ENCODE measurements around the gene CABP5. TPM values are rescaled to one million over a fixed set of nuclear protein-coding genes. Genes with fewer than 3 reads are reported as not detected.
A peak's percentile ranks its signal among the peaks of the same experiment; 100 is the strongest.

Gene CABP5
- total RNA-seq, 5 donors from 2014 or later (not counting 1 experiment from before 2014, with no cell fraction given): not detected

DNA sequence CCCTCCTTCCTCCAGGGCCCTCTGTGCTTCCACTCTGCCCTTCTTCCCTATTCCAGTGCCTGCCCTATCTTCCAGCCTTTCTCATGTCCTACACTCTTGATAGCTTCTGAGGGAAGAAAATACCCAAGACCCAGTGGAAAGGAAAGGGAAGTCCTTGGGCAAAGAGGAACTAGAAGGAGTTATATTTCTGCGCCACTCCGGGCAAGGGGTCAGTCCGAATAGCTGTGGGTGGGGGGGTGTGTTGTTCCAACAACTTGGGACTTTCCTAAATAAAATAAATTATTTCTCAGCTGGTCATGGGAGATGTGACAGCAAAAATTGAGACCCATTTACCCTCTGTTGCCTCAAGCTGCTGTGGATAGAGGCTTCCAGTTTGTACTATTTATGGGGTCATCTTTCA lies 23.2 kb downstream of the CABP5 start:
- H3K27me3 Mint-ChIP-seq: peaks cover 33 to 53% of the 10 kb centered on the region in 2 donors

DNA sequence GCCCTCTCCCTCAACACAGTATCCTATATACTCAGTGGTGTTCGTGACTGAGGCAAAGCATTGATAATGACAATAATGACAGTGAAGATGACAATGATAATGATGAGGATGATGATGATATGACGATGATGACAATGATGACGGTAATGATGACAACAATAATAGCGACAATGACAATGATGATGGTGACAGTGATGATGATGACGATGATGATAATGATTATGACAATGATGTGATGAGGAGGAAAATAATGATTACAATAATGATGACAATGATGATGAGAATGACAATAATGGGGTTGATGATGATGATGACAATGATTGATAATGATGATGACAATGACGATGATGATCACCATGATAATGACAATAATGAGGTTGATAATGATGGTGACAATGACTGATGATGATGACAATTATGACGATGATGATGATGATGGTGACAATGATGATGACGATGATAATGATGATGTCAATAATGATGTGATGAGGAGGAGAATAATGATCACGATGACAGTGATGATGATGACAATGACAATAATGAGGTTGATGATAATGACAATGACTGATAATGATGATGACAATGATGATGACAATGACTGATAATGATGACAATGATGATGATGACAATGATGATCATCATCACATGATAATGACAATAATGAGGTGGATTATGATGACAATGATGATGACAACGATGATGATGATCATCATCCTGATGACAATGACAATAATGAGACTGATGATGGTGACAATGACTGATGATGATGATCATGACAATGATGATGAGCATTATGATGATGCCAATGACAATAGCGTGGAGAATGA lies 32.7 kb downstream of the CABP5 start:
- peaks cover 0 to 3% (median 1%) of the 10 kb centered on the region in 3 donors for H3K9me3 Mint-ChIP-seq

More for the DNA sequence above, 23.2 kb downstream of the CABP5 start:
- H3K4me1 Mint-ChIP-seq: no peaks in the 10 kb centered on the region
- H3K4me3 ChIP-seq (ENCODE audit: control insufficient read depth in 1 of 2, extremely low read depth in 1 of 2, low read length in 1 of 2): no peak overlapping the region
- CTCF ChIA-PET: no interaction called here
- peaks cover 0 to 22% of the 10 kb centered on the region in 2 experiments for H3K27me3 ChIP-seq (replicated peaks in 1 of 2; ENCODE audit: control insufficient read depth in 2 of 2, extremely low read depth in 1 of 2, insufficient read depth in 2 of 2, low read length in 1 of 2)
- H3K4me3 Mint-ChIP-seq: no peak overlapping the region
- no peak overlapping the region for H3K27ac ChIP-seq (ENCODE audit: low read length)
- no peaks in the 10 kb centered on the region for H3K9me3 Mint-ChIP-seq
- WGBS (ENCODE audit: insufficient coverage): no CpG with 5 or more reads among the region's 3 CpGs
- H3K27ac Mint-ChIP-seq: no peak overlapping the region
- H3K36me3 Mint-ChIP-seq: no peaks in the 10 kb centered on the region
- POLR2A ChIA-PET: interaction anchor here in 1 of 2 donors (0.7 kb wide), 1 partner anchor 1626 kb away, joined by 4 read pairs; no protein-coding TSS in a partner anchor
- no peaks in the 10 kb centered on the region for H3K4me1 ChIP-seq (ENCODE audit: control insufficient read depth in 1 of 2, extremely low read depth in 1 of 2, insufficient read depth in 2 of 2, low read length in 2 of 2)
- H3K36me3 ChIP-seq (ENCODE audit: control insufficient read depth in 2 of 2, extremely low read depth in 1 of 2, insufficient read depth in 1 of 2, low read length in 1 of 2): no peaks in the 10 kb centered on the region
- ATAC-seq (replicated peaks in 1 of 4): no peak
- DNase-seq: no peak
- no peaks in the 10 kb centered on the region for H3K9me3 ChIP-seq

DNA sequence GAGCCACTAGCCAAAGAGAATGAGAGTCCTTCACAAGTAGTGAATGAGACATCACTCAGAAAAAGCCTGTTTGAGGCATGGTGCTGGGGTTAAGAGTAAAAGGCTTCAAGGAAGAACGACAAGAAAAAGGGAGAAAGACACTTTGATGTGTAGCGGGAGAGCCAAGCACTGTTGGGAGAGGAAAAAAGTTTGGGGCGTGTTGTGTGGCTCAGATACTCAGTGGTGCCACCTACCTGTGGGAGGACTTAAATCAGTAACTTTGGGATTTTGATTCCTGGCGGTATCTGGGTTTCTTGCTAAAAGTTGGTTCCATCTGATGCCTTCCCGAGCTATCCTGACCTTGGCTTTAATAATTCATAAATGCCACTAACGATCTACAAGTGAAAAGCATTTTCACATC lies 37.1 kb downstream of the CABP5 start:
- H3K27me3 ChIP-seq (replicated peaks in 1 of 2; ENCODE audit: control insufficient read depth in 2 of 2, extremely low read depth in 1 of 2, insufficient read depth in 2 of 2, low read length in 1 of 2): peaks cover 0 to 13% of the 10 kb centered on the region in 2 experiments
- peaks cover 34 to 36% of the 10 kb centered on the region in 2 donors for H3K27me3 Mint-ChIP-seq
- H3K4me1 ChIP-seq (ENCODE audit: control insufficient read depth in 1 of 2, extremely low read depth in 1 of 2, insufficient read depth in 2 of 2, low read length in 2 of 2): no peaks in the 10 kb centered on the region
- ChIA-PET POLR2A (no interaction called here), CTCF (no interaction called here)
- peaks cover 0 to 3% (median 1%) of the 10 kb centered on the region in 3 donors for H3K9me3 Mint-ChIP-seq
- no peaks in the 10 kb centered on the region for H3K36me3 ChIP-seq (ENCODE audit: control insufficient read depth in 2 of 2, extremely low read depth in 1 of 2, insufficient read depth in 1 of 2, low read length in 1 of 2)
- no peak overlapping the region for H3K27ac Mint-ChIP-seq
- no peak overlapping the region for H3K4me3 ChIP-seq (ENCODE audit: control insufficient read depth in 1 of 2, extremely low read depth in 1 of 2, low read length in 1 of 2)
- H3K9me3 ChIP-seq: no peaks in the 10 kb centered on the region
- no peak overlapping the region for H3K4me3 Mint-ChIP-seq
- 81% methylated on average over 4 of the region's 6 CpGs for WGBS (ENCODE audit: insufficient coverage)
- no peaks in the 10 kb centered on the region for H3K4me1 Mint-ChIP-seq
- H3K36me3 Mint-ChIP-seq: no peaks in the 10 kb centered on the region
- no peak overlapping the region for H3K27ac ChIP-seq (ENCODE audit: low read length)
- no peak for ATAC-seq (replicated peaks in 1 of 4)
- DNase-seq: peak in 1 of 35 experiments; percentile 3

More for the DNA sequence above, 32.7 kb downstream of the CABP5 start:
- no peak overlapping the region for H3K27ac ChIP-seq (ENCODE audit: low read length)
- no peaks in the 10 kb centered on the region for H3K36me3 Mint-ChIP-seq
- H3K4me1 Mint-ChIP-seq: no peaks in the 10 kb centered on the region
- H3K4me3 ChIP-seq (ENCODE audit: control insufficient read depth in 1 of 2, extremely low read depth in 1 of 2, low read length in 1 of 2): no peak overlapping the region
- no peak overlapping the region for H3K27ac Mint-ChIP-seq
- ATAC-seq (replicated peaks in 1 of 4) (no peak), DNase-seq (no peak)
- no peaks in the 10 kb centered on the region for H3K4me1 ChIP-seq (ENCODE audit: control insufficient read depth in 1 of 2, extremely low read depth in 1 of 2, insufficient read depth in 2 of 2, low read length in 2 of 2)
- peaks cover 0 to 21% of the 10 kb centered on the region in 2 experiments for H3K27me3 ChIP-seq (replicated peaks in 1 of 2; ENCODE audit: control insufficient read depth in 2 of 2, extremely low read depth in 1 of 2, insufficient read depth in 2 of 2, low read length in 1 of 2)
- H3K4me3 Mint-ChIP-seq: no peak overlapping the region
- ChIA-PET CTCF (no interaction called here), POLR2A (no interaction called here)
- no peaks in the 10 kb centered on the region for H3K36me3 ChIP-seq (ENCODE audit: control insufficient read depth in 2 of 2, extremely low read depth in 1 of 2, insufficient read depth in 1 of 2, low read length in 1 of 2)
- no peaks in the 10 kb centered on the region for H3K9me3 ChIP-seq
- 88% methylated on average over 9 of the region's 11 CpGs for WGBS (ENCODE audit: insufficient coverage)
- H3K27me3 Mint-ChIP-seq: peaks cover 16 to 29% of the 10 kb centered on the region in 2 donors

DNA sequence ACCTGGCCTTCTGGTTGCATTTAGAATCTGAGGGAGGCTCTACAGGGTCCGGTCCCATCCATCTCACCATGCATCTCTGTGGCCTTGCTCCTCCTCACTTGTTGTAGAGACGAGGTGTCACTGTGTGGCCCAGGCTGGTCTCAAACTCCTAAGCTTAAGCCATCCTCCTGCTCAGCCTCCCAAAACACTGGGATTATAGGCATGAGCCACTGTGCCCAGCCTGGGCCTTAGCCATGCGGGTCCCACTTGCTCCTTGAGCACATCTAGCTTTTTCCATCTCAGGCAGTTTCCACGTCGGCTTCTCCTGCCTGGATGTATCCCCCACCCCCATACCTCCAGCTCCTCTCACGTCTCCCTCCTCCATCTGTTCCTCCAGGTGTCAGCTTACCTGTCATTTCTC lies 39.6 kb downstream of the CABP5 start:
- Mint-ChIP-seq H3K4me3 (no peak overlapping the region), H3K36me3 (no peaks in the 10 kb centered on the region), H3K9me3 (peaks cover 0 to 3% (median 0%) of the 10 kb centered on the region in 3 donors), H3K4me1 (no peaks in the 10 kb centered on the region), H3K27ac (no peak overlapping the region), H3K27me3 (peaks cover 37 to 38% of the 10 kb centered on the region in 2 donors)
- ChIA-PET CTCF (no interaction called here), POLR2A (no interaction called here)
- Histone ChIP-seq H3K36me3 (ENCODE audit: control insufficient read depth in 2 of 2, extremely low read depth in 1 of 2, insufficient read depth in 1 of 2, low read length in 1 of 2) (no peaks in the 10 kb centered on the region), H3K27me3 (replicated peaks in 1 of 2; ENCODE audit: control insufficient read depth in 2 of 2, extremely low read depth in 1 of 2, insufficient read depth in 2 of 2, low read length in 1 of 2) (peaks cover 0 to 16% of the 10 kb centered on the region in 2 experiments), H3K4me3 (ENCODE audit: control insufficient read depth in 1 of 2, extremely low read depth in 1 of 2, low read length in 1 of 2) (no peak overlapping the region), H3K27ac (ENCODE audit: low read length) (no peak overlapping the region), H3K9me3 (no peaks in the 10 kb centered on the region), H3K4me1 (ENCODE audit: control insufficient read depth in 1 of 2, extremely low read depth in 1 of 2, insufficient read depth in 2 of 2, low read length in 2 of 2) (no peaks in the 10 kb centered on the region)
- WGBS (ENCODE audit: insufficient coverage): 68% methylated on average over 6 of the region's 6 CpGs
- no peak for DNase-seq
- no peak for ATAC-seq (replicated peaks in 1 of 4)

DNA sequence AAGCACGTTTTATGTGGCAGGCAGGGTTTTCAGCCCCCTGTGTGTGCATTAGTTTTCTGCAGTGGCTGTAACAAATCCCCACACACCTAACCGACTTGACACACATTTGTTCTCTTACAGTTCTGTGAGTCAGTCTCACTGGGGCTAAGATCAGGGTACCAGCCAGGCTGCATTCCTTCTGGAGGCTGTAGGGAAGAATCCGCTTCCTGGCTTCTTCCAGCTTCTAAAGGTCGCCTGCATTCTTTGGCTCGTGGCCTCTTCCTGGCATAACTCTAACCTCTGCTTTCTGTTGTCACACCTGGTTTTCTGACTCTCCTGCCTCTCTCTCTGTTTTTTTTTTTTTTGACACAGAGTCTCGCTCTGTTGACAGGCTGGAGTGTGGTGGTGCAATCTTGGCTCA lies 43.0 kb downstream of the CABP5 start:
- ChIA-PET CTCF (interaction anchor here in 1 of 2 donors (0.7 kb wide), 1 partner anchor 768 kb away, joined by 5 read pairs; no protein-coding TSS in a partner anchor), POLR2A (no interaction called here)
- no peaks in the 10 kb centered on the region for H3K36me3 Mint-ChIP-seq
- Histone ChIP-seq H3K9me3 (no peaks in the 10 kb centered on the region), H3K4me3 (ENCODE audit: control insufficient read depth in 1 of 2, extremely low read depth in 1 of 2, low read length in 1 of 2) (no peak overlapping the region), H3K27ac (ENCODE audit: low read length) (no peak overlapping the region), H3K4me1 (ENCODE audit: control insufficient read depth in 1 of 2, extremely low read depth in 1 of 2, insufficient read depth in 2 of 2, low read length in 2 of 2) (no peaks in the 10 kb centered on the region), H3K36me3 (ENCODE audit: control insufficient read depth in 2 of 2, extremely low read depth in 1 of 2, insufficient read depth in 1 of 2, low read length in 1 of 2) (no peaks in the 10 kb centered on the region), H3K27me3 (replicated peaks in 1 of 2; ENCODE audit: control insufficient read depth in 2 of 2, extremely low read depth in 1 of 2, insufficient read depth in 2 of 2, low read length in 1 of 2) (peaks cover 0 to 15% of the 10 kb centered on the region in 2 experiments)
- no peak overlapping the region for H3K27ac Mint-ChIP-seq
- no peaks in the 10 kb centered on the region for H3K9me3 Mint-ChIP-seq
- peaks cover 27 to 35% of the 10 kb centered on the region in 2 donors for H3K27me3 Mint-ChIP-seq
- H3K4me3 Mint-ChIP-seq: no peak overlapping the region
- no peaks in the 10 kb centered on the region for H3K4me1 Mint-ChIP-seq
- 80% methylated on average over 2 of the region's 6 CpGs for WGBS (ENCODE audit: insufficient coverage)
- no peak for DNase-seq
- no peak for ATAC-seq (replicated peaks in 1 of 4)

DNA sequence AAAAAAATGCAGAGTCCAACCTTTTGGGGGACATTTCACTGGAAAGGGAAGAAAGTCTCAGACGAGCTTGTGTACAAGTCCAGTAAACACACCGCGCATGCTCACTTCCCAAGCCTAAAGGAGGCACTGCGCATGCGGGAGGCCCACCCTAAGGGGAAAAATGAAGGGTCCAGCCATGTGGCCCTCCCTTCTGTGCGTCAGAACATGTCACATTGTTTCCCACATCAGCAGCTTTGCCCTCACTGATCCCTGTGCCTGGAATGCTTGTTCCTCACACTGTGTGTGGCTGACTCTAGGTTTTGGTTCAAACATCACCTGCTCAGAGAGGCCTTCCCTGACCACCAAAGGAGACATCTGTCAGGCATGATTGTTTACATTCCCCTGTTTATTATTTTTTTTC lies 45.1 kb downstream of the CABP5 start:
- ChIA-PET CTCF (no interaction called here), POLR2A (interaction anchor here in 1 of 2 donors (0.7 kb wide), 1 partner anchor 27 kb away, joined by 6 read pairs; no protein-coding TSS in a partner anchor)
- Histone ChIP-seq H3K27ac (ENCODE audit: low read length) (no peak overlapping the region), H3K4me3 (ENCODE audit: control insufficient read depth in 1 of 2, extremely low read depth in 1 of 2, low read length in 1 of 2) (no peak overlapping the region), H3K36me3 (ENCODE audit: control insufficient read depth in 2 of 2, extremely low read depth in 1 of 2, insufficient read depth in 1 of 2, low read length in 1 of 2) (no peaks in the 10 kb centered on the region), H3K9me3 (no peaks in the 10 kb centered on the region), H3K4me1 (ENCODE audit: control insufficient read depth in 1 of 2, extremely low read depth in 1 of 2, insufficient read depth in 2 of 2, low read length in 2 of 2) (no peaks in the 10 kb centered on the region), H3K27me3 (replicated peaks in 1 of 2; ENCODE audit: control insufficient read depth in 2 of 2, extremely low read depth in 1 of 2, insufficient read depth in 2 of 2, low read length in 1 of 2) (peaks cover 2 to 14% of the 10 kb centered on the region in 2 experiments)
- no peaks in the 10 kb centered on the region for H3K4me1 Mint-ChIP-seq
- no peaks in the 10 kb centered on the region for H3K9me3 Mint-ChIP-seq
- ATAC-seq (replicated peaks in 1 of 4) (no peak), DNase-seq (no peak)
- 91% methylated on average over 3 of the region's 6 CpGs for WGBS (ENCODE audit: insufficient coverage)
- H3K36me3 Mint-ChIP-seq: no peaks in the 10 kb centered on the region
- no peak overlapping the region for H3K27ac Mint-ChIP-seq
- no peak overlapping the region for H3K4me3 Mint-ChIP-seq
- peaks cover 20 to 36% of the 10 kb centered on the region in 2 donors for H3K27me3 Mint-ChIP-seq
